ENCODE measurements around the gene CYP46A1. TPM values are rescaled to one million over a fixed set of nuclear protein-coding genes. Genes with fewer than 3 reads are reported as not detected.

The CYP46A1 gene
- total and polyA plus RNA-seq, 10 donors: 0.11 to 0.85 (median 0.32) TPM

- no peak for DNase-seq
- Histone ChIP-seq H3K9me3 (no peaks in the 10 kb centered on the region), H3K27ac (no peak overlapping the region), H3K36me3 (no peaks in the 10 kb centered on the region), H3K27me3 (replicated peaks in 1 of 7) (peaks cover 0 to 65% (median 3%) of the 10 kb centered on the region in 7 donors), H3K4me1 (peaks cover 0 to 17% (median 2%) of the 10 kb centered on the region in 6 donors), H3K4me3 (no peak overlapping the region)
- intact Hi-C loops (cut with DNase I; ENCODE audit: low total_unique reads): no loop called here
- 83 to 91% (median 89%) methylated on average over 11 of the region's 11 CpGs for WGBS, 5 donors
- no peak for TF ChIP-seq POLR2AphosphoS5 (IDR thresholded peaks at IDR 0.05)
- TF ChIP-seq POLR2A (IDR thresholded peaks at IDR 0.05): no peak
- no peak for TF ChIP-seq CTCF (IDR thresholded peaks at IDR 0.05 in 8 of 11, conservative IDR thresholded peaks at IDR 0.05 in 3 of 11)
Observed at GRCh38 chr14:99689266-99690236, 5.5 kb downstream of the CYP46A1 start.

GRCh38 chr14:99690636-99691035 lies 6.5 kb downstream of the CYP46A1 start:
- Histone ChIP-seq H3K36me3 (no peaks in the 10 kb centered on the region), H3K4me1 (peaks cover 0 to 14% (median 0%) of the 10 kb centered on the region in 6 donors), H3K27me3 (replicated peaks in 1 of 7) (peaks cover 0 to 57% (median 3%) of the 10 kb centered on the region in 7 donors), H3K4me3 (no peak overlapping the region), H3K27ac (no peak overlapping the region), H3K9me3 (no peaks in the 10 kb centered on the region)
- DNase-seq: no peak
- 76 to 82% (median 81%) methylated on average over 5 of the region's 5 CpGs for WGBS, 5 donors
- intact Hi-C loops (cut with DNase I; ENCODE audit: low total_unique reads): no loop called here
- TF ChIP-seq POLR2AphosphoS5 (IDR thresholded peaks at IDR 0.05): no peak
- no peak for TF ChIP-seq POLR2A (IDR thresholded peaks at IDR 0.05)
- TF ChIP-seq CTCF (IDR thresholded peaks at IDR 0.05 in 8 of 11, conservative IDR thresholded peaks at IDR 0.05 in 3 of 11): no peak

DNA sequence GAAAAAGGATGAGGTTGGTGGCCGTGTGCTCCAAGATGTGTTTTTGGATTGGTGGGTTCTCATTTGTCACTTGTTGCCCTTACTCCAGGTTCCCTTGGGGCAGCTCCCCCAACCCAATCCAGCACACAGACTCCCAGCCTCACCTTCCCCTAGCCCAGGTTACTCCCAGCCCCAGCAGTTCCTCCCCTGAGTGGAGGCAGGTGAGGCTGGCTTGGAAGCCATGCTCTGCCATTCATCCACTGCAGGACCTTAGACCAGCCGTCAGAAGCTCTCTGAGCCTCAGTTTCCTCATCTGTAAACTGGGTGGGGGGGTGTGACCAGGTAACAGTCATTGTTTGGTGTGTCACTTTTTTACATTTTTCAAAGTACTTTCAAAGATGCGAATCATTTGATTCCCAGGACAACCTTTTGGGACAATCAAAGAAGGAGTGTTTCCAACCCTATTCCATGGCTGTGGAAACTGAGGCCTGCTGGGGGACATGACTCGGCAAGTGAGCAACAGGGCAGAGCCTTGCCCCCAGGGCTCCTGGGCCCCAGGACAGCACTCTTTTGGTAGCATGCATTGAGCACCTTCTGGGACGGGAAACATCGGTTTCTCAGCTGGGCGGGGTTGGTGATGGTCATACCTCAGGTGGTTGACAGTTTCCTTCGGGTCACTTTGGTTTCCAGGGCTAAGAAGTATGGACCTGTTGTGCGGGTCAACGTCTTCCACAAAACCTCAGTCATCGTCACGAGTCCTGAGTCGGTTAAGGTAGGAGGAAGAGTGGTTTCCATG lies 7.2 kb downstream of the CYP46A1 start:
- no peak for TF ChIP-seq POLR2AphosphoS5 (IDR thresholded peaks at IDR 0.05)
- no peak for TF ChIP-seq POLR2A (IDR thresholded peaks at IDR 0.05)
- TF ChIP-seq CTCF (IDR thresholded peaks at IDR 0.05 in 8 of 11, conservative IDR thresholded peaks at IDR 0.05 in 3 of 11): no peak
- no peak for DNase-seq
- Histone ChIP-seq H3K36me3 (no peaks in the 10 kb centered on the region), H3K27me3 (replicated peaks in 1 of 7) (peaks cover 0 to 56% (median 3%) of the 10 kb centered on the region in 7 donors), H3K4me3 (no peak overlapping the region), H3K27ac (no peak overlapping the region), H3K4me1 (peaks cover 0 to 14% (median 0%) of the 10 kb centered on the region in 6 donors), H3K9me3 (no peaks in the 10 kb centered on the region)
- WGBS, 5 donors: 86 to 92% (median 87%) methylated on average over 13 of the region's 13 CpGs
- intact Hi-C loops (cut with DNase I; ENCODE audit: low total_unique reads): no loop called here
